UCSD-AML1 (cell line): ENCODE data around the gene CTNND2.
"Not testable (repeated sequence)": the region's sequence is repeated elsewhere in the genome, so short reads cannot be mapped to it uniquely, and the experiment has no call there.

ENCODE experiments used
- DNase-seq: peaks from one replicate; lab custom pipeline; 2025; ENCODE audit not compliant: unreplicated experiment; lab: John Stamatoyannopoulos, UW

Gene CTNND2

DNA sequence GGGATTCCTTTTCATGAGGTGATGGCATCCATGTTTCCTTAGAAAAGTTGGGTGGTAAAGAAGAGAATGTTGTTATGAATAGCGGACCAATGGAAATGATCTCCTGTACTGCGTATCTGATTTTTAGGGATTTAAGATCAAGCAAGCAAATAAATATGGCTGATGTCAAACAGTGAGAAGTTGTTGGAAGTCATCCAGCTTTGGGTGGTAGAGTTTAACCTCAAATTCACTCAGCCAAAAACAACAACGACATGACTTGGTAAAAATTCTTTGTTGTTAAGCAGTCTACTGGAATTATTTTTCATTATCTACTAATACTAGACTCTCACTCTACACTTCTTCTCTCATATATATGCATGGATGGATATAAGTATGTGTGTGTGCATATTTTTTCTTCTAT is 426.5 kb downstream of the CTNND2 start:
- no peak for DNase-seq

DNA sequence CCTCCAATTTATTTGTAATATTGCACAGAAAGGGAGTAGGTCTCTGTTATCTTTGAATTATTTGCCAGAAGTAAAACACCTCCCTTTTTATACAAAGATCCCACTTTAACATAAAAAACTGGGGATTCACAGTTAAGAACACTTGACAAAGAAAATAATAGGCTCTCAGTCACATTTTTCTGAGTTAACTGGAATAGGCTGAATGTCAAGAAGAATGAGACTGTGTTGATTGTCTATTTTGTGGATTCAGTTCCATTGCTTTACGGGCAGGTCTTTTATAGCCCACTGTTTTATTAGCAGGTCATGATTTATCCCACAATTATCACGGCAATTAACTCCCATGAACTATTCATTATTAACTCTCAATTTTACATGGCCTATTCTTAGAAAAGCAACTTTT is 427.4 kb downstream of the CTNND2 start:
- DNase-seq: no peak

DNA sequence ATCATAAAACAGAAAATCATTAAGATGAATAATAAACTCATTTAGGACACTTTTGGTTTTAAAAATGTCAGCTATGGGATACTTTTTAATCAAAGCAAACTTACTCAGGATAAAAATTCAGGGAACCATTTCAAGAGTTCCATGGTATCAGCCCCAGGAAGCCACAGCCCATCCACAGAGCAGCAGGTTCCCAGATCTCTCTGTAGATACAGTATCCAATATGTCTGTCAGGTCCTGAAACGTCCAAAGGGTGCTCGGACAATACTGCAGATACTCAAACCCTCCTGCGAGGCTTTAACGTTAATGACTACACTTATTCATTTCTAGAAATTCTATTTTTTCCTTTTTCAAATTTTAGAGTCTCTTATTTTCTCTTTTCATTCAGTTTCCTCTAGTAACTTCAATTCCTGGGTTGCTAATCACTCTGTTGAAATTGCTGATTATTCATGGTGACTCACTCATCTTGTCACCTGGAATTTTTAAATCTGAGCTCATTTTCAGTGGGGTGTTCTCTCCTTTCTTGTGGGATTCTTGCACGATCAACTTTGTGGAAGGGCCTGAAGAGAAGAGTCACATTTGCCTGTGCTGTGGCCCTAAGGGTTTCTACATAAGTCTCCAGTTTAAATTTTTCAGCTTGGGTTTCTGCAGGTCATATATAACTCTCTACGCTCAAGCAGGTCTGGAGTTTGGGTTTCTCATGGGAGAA is 435.8 kb downstream of the CTNND2 start:
- DNase-seq: no peak

DNA sequence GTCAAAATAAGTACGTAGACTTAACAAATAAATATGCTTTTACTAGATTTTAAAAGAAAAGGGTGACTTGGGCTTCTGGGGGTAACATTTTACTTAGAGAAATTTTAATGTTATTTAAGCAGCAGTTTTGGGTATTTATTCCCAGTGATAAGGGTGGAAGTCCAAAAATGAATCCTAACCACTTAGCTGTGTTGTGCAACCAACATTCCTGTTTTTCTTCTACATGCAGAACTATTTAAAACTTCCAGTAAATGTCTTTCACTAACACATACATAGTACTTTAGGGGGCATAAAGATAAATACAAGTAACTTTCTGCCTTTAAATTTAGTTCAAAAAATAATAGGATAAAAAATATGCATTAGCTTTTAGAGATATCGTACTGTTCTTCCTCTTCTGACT is 436.7 kb downstream of the CTNND2 start:
- DNase-seq: no peak

DNA sequence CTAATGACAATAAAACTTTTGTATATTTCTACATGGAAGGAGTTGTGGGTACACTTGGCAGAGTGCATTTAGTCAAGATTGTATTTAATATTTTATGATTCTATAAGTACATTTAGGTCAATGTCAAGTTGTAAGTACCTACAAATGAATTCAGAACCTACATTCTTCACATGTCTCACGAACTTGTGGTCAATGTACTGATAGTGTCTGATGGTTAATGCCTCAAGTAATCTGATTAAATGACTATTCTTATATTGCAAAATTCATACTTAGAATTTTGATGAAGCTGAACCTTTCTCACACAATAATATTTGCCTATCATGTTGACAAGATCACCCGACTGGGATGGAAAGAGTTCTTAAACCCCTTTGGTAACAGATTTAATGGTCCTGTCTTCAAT is 444.5 kb downstream of the CTNND2 start:
- DNase-seq: no peak

DNA sequence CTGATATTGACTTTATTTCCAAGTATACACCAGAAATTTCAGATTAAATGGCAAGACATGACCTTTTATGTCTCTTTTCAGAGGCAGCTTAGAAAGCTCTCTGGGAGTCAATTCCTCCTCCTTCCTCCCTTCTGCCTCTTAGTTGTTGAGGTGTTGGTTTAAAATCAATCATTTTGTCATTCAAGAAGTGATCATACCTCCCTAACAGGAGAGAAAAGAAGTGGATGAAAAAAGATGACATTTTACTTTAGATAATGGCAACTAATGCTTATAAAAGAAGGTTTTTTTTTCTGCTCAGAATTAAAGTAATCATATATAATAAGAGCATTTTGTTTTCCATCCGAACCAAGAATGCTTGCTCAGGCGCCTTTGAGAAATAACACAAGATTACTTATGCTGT is 448.7 kb downstream of the CTNND2 start:
- no peak for DNase-seq

DNA sequence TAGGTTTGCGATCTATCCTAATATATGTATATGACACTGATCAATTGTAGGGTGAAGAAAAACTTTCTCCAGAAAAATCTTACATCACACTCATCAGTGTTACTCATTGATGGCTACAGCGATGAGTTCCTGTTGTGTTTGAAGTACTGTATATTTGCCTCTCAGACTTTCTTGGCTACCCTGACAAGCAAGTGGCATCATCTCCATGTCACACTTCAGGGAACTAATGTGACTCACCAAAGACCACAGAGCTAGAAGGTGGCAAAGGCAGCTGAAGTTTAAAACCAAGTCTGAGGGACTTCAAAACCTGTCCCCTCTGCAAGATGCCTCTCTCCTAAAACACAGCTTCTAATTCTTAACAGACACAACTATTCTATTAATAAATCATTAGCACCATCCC is 451.4 kb downstream of the CTNND2 start:
- DNase-seq: no peak

DNA sequence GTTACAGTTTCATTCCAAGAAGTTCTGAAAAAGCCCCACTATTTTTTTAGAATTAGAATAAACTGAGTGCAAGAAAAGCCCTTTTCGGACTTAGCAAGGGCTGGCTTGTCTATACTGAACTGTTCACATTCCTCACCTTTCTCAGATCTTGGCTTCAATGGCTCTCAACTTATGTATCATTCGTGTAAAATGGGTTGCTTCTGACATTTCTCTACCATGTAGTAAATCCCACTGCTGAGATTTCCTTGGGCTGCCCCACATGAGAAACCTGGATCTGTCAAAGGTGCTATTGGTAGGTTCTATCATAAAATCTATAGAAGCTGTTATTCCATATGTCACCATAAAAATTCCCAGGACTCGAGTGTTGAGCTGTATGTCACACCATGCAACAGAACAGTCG is 454.3 kb downstream of the CTNND2 start:
- DNase-seq: no peak

DNA sequence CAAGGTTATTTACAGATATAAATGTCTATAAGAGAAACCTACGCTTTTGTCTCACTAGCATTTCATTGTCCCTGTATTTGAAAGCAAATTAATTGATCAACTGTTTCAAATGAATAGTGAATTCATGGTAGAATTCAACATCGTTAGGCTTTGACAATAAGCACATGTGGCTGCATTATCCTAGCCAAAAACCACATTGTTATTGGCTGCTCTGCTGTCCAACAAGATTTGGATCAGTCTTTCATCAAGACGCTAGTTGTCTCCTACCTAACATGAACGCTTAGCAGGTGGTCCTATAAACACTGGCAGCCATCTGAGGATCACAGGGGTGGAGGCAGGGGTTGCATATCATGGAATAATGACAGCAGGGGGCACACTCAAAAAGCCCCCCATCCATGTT is 455.0 kb downstream of the CTNND2 start:
- DNase-seq: no peak

DNA sequence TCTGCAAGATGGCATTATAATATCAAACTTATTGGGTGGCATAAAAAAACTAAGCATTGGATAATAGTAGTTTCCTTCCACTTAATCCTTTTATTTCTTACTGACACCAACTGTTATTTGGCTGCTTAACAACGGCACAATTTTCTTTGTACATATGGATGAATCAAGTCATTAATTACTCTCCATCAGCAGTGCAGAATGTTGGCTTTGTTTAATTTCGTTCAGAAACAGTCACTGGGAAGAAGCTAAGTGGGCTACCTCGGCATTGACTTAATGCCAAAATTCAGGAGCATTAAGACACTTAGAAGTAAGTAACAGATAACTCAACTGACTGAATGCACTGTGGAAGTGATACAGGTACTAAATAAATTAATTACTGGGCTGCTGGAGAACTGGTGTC is 460.4 kb downstream of the CTNND2 start:
- no peak for DNase-seq

DNA sequence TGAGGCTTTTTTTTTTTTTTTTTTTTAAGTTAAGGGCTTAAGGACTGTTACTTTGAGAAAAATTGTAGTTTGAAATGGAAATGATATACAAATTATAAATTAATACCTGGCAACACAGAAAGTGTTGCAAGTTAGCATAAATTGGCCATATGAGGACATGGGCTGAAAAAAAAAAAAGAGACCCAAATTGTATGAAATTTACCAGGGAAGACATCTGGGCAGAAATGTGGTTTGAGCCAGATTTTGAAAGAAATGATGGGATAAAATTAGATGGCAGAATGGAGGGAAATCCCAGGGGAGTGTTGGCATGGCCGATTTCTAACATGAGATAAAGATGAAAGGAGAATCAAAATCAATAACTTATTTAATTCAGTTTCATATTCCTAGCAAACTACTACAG is 472.1 kb downstream of the CTNND2 start:
- no peak for DNase-seq

DNA sequence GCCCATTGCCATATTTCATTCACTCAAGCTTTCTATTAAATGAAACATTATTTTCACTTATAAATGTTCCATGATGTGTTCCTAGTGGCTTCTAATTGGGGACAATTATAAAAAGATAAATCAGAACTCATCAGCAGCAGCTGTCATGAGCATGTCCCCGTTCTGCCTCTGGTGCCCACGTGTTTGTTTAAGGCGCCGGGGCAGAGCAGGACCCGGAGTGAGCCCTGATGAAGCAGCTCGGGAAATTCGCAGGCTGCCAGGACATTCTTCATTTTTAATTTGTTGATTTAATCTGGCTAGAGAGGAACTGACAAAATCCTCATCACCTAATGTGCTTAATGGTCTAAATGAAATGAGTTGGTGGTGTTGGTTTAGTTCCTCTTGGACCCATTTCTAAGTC is 475.0 kb downstream of the CTNND2 start:
- no peak for DNase-seq

DNA sequence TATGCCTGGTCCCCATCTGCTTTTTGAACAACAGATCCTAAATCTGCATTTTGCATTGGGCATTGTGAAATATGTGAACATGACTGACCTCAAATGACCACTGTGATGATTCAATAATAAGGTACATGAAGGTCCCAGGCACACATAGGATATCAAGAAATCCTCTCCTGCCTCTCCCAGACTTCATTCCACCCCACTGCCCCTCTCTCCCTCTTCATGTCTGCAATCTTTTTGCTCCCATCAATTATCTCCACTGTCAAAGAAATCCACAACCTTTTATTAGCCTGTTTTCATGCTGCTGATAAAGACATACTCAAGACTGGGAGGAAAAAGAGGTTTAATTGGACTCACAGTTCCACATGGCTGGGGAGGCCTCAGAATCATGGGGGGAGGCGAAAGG is 476.7 kb downstream of the CTNND2 start:
- no peak for DNase-seq

DNA sequence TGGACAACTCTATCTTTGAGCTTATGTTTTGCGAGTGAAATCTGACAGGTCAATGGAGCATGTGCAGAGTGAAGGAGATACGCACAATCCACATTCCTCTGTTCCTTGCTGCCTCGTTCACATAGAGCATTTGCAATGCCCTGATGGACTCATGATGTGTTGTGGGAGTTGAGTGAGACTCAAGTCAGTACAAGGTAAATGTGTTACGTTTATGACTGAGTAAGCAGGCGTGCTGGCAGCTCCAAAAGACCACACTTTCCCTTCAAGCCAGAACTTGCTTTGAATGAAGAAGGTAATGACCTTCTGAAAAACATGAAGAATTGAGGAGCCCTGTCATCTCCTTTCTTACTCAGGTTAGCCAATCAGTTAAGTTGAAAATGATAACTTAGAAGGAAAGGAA is 477.8 kb downstream of the CTNND2 start:
- no peak for DNase-seq

DNA sequence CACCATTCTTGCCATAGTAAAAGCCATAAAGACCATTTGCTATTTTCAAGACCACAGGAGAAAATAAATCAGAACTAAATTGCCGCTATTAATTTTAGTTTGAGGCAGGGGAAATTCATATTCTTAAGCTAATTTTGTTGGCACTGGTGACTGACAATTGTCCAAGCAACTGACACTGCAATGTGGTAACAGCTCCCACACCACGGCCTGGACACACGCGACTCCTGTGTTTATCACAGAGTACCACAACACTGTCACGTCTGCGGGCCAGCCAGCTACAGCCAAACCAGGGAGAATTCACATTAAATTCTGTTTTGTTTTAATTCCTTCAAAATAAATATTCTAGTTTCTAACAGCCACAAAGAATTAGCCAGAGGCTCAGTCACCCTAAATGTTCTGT is 481.9 kb downstream of the CTNND2 start:
- no peak for DNase-seq

DNA sequence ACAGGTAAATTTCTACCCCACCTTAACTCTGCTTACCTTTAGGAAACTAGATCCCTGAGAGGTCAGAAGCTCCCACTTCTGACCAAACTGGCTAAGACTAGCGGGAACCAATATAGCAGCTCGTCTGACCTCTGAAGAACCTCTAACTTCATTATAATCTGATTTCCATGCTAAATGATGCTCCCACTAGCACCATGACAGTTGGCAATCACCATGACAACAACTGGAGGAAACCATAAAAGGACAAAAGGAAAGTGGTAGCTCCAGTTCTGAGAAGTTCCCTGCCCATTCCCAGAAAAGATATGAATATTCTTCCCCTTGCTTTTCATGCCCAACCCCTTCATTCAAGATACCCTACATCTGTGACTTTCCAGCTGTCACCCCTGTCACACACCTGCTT is 483.3 kb downstream of the CTNND2 start:
- no peak for DNase-seq

DNA sequence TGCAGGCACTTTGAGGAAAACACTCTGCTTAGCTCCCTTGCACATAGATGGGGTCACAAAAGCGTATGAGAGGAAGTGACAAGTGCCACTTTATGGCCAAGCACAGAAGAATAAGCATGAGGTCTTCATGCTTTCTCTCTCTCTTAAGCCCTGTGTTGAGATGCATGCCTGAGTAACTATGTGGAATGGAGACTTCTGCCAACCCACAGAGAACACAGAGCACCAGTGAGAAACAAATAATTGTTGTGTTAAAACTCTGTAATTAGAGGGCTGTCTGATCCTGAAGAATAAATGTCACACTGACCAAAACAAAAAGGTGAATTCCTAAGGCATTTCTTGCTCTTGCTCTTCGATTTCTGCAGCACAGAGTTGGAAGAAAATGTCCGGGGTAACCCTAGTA is 488.5 kb downstream of the CTNND2 start:
- no peak for DNase-seq

DNA sequence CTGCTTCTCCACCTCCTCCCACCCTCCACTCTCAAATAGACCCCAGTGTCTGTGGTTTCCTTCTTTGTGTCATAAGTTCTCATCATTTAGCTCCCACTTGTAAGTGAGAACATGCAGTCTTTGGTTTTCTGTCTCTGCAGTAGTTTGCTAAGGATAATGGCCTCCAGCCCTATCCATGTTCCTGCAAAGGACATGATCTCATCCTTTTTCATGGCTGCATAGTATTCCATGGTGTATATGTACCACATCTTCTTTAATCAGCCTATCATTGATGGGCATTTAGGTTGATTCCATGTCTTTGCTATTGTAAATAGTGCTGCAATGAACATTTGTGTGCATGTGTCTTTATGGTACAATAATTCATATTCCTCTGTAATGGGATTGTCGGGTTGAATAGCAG is 489.5 kb downstream of the CTNND2 start:
- not testable (repeated sequence) for DNase-seq

DNA sequence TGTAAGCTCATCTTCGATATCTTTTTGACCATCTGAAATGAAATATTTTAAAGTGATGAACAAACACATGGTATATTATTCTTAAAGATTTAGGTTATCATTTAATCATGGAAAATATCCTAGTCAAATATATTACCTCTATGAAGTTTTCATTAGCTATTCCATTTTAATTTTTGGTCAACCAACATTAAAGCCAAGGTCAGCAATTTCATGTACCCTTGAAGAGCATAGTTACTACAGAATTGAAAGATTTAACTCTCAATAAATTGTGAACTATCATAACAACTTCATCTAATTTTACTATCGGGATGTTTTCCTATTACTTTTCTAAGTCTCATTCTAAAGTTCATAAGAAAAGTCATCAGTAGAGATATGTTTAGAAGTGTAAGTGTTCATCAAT is 492.6 kb downstream of the CTNND2 start:
- no peak for DNase-seq

DNA sequence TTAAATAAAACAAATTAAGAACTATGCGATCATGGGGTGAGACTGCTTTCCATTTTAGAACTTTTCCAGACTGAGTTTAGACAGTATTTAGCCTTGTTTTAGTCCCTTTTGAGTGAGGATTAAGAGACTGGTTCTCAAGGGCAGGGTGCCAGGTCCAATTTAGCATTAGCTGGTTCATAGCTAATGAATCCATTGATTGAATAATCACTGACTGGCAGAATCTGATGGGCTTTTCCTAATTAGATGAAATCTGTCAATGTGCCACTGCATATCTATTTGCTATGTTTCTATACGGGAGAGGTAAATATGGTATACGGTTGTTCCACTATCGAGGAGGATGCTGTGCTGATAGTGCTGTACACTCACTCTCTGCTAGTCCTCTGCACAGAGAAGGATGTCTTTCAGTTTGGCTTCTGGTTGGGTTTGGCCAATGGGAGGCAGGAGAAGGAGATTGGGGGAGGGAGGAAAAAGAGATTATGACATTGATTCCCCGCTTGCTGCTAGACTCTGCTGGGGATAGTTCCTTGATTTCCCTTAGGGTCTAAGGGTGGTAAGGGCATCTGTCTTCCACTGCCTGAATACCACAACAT is 496.6 kb downstream of the CTNND2 start:
- no peak for DNase-seq

DNA sequence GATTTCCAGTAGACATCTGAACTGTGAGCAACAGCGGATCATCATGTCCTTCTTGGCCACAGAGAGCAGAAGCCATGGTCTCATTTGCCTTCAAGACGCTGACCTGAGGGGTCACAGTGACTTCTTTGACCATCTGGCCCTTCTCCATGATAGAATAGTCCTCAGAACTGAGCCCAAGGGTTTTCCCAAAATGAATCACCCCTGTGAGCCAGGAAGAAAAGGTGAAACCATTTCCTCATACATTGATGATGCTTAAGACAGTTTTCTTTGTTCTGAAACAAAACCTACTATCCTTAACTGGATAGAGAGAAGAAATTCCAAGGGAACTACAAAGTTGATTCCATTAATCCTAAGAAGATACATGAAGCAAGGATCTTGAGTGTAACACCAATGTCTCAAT is 503.9 kb downstream of the CTNND2 start:
- DNase-seq: no peak

DNA sequence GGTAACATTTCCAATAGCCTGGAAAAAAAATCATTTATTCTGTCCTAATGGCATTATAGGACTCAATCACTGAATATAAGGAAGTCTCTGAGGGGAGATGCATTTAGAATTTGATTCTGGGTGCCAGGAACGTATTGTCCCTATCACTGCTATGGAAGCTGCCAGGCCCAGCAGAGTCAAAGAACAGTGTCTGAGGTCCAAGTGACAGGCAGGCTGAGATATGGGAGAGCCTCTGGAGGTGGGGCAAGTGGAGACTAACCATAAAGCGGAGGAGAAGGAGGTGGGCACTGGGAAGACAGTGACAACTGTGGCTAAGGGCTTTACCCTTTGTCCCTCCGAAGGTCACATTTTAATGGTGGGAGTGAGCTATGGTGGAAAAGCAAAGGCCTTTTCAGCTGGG is 505.5 kb downstream of the CTNND2 start:
- DNase-seq: no peak

DNA sequence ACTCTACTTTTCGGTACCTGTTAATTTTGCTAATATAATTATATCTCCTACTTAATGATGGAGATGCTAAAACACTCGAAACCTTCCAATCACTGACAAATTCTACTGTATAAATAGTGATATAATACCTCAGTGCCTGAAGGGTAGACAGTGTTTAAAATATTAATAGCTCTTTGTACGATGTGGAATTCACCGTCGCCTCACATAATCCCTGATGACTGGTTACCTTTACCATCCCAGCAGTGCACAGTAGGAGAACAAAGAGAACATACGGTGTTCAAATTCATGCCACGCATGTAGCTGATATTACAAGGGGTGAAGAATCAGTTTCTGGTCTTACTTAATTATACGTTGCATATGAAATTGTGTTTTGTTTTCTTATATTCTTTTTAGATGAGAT is 506.7 kb downstream of the CTNND2 start:
- no peak for DNase-seq
